ENCODE results near the gene ROBO4.

Gene ROBO4

GRCh38 chr11:124896071-124896750, 1.5 kb downstream of the ROBO4 start:
- peaks cover 44% of the 10 kb centered on the region for H3K4me1 ChIP-seq (ENCODE audit: control insufficient read depth, insufficient read depth, low read length, poor library complexity, severe bottlenecking)
- WGBS, 2 experiments (ENCODE audit: insufficient coverage in 2 of 2): 87 to 94% methylated on average over 7 to 9 of the region's 16 CpGs
- H3K4me3 ChIP-seq (ENCODE audit: extremely low read depth, insufficient read depth, low read length, poor library complexity, severe bottlenecking): no peak overlapping the region
- H3K27ac ChIP-seq (ENCODE audit: low read depth, low read length, severe bottlenecking): no peak overlapping the region
- H3K9me3 ChIP-seq (ENCODE audit: control insufficient read depth, low read length): no peaks in the 10 kb centered on the region
- H3K36me3 ChIP-seq (ENCODE audit: control insufficient read depth, insufficient read depth, low read length): no peaks in the 10 kb centered on the region

- H3K27ac ChIP-seq (ENCODE audit: low read depth, low read length, severe bottlenecking): no peak overlapping the region
- H3K9me3 ChIP-seq (ENCODE audit: control insufficient read depth, low read length): no peaks in the 10 kb centered on the region
- peaks cover 37% of the 10 kb centered on the region for H3K4me1 ChIP-seq (ENCODE audit: control insufficient read depth, insufficient read depth, low read length, poor library complexity, severe bottlenecking)
- no peak overlapping the region for H3K4me3 ChIP-seq (ENCODE audit: extremely low read depth, insufficient read depth, low read length, poor library complexity, severe bottlenecking)
- 92% methylated on average over 19 of the region's 20 CpGs for WGBS, 2 experiments (ENCODE audit: insufficient coverage in 2 of 2)
- H3K36me3 ChIP-seq (ENCODE audit: control insufficient read depth, insufficient read depth, low read length): no peaks in the 10 kb centered on the region
Measured at GRCh38 chr11:124895471-124895971, 2.1 kb downstream of the ROBO4 start.

- Histone ChIP-seq H3K4me3 (ENCODE audit: extremely low read depth, insufficient read depth, low read length, poor library complexity, severe bottlenecking) (no peak overlapping the region), H3K36me3 (ENCODE audit: control insufficient read depth, insufficient read depth, low read length) (no peaks in the 10 kb centered on the region), H3K9me3 (ENCODE audit: control insufficient read depth, low read length) (no peaks in the 10 kb centered on the region), H3K4me1 (ENCODE audit: control insufficient read depth, insufficient read depth, low read length, poor library complexity, severe bottlenecking) (peaks cover 30% of the 10 kb centered on the region), H3K27ac (ENCODE audit: low read depth, low read length, severe bottlenecking) (no peak overlapping the region)
- WGBS, 2 experiments (ENCODE audit: insufficient coverage in 2 of 2): 90 to 100% methylated on average over 3 of the region's 4 CpGs
Measured at GRCh38 chr11:124894606-124895430, 2.8 kb downstream of the ROBO4 start.

GRCh38 chr11:124893781-124894401, 3.8 kb downstream of the ROBO4 start:
- WGBS, 2 experiments (ENCODE audit: insufficient coverage in 2 of 2): 88 to 93% methylated on average over 11 to 14 of the region's 14 CpGs
- H3K4me3 ChIP-seq (ENCODE audit: extremely low read depth, insufficient read depth, low read length, poor library complexity, severe bottlenecking): no peak overlapping the region
- peaks cover 23% of the 10 kb centered on the region for H3K4me1 ChIP-seq (ENCODE audit: control insufficient read depth, insufficient read depth, low read length, poor library complexity, severe bottlenecking)

GRCh38 chr11:124892750-124893454, 4.8 kb downstream of the ROBO4 start:
- no peaks in the 10 kb centered on the region for H3K9me3 ChIP-seq (ENCODE audit: control insufficient read depth, low read length)
- H3K36me3 ChIP-seq (ENCODE audit: control insufficient read depth, insufficient read depth, low read length): no peaks in the 10 kb centered on the region
- no peak overlapping the region for H3K4me3 ChIP-seq (ENCODE audit: extremely low read depth, insufficient read depth, low read length, poor library complexity, severe bottlenecking)
- WGBS, 2 experiments (ENCODE audit: insufficient coverage in 2 of 2): 92 to 96% methylated on average over 9 of the region's 9 CpGs
- H3K4me1 ChIP-seq (ENCODE audit: control insufficient read depth, insufficient read depth, low read length, poor library complexity, severe bottlenecking): peaks cover 13% of the 10 kb centered on the region
- no peak overlapping the region for H3K27ac ChIP-seq (ENCODE audit: low read depth, low read length, severe bottlenecking)

More at GRCh38 chr11:124893781-124894401, 3.8 kb downstream of the ROBO4 start:
- H3K27ac ChIP-seq (ENCODE audit: low read depth, low read length, severe bottlenecking): no peak overlapping the region
- H3K36me3 ChIP-seq (ENCODE audit: control insufficient read depth, insufficient read depth, low read length): no peaks in the 10 kb centered on the region
- no peaks in the 10 kb centered on the region for H3K9me3 ChIP-seq (ENCODE audit: control insufficient read depth, low read length)

- Histone ChIP-seq H3K9me3 (ENCODE audit: control insufficient read depth, low read length) (no peaks in the 10 kb centered on the region), H3K36me3 (ENCODE audit: control insufficient read depth, insufficient read depth, low read length) (no peaks in the 10 kb centered on the region), H3K27ac (ENCODE audit: low read depth, low read length, severe bottlenecking) (no peak overlapping the region), H3K4me1 (ENCODE audit: control insufficient read depth, insufficient read depth, low read length, poor library complexity, severe bottlenecking) (peaks cover 6% of the 10 kb centered on the region), H3K4me3 (ENCODE audit: extremely low read depth, insufficient read depth, low read length, poor library complexity, severe bottlenecking) (no peak overlapping the region)
- 82 to 93% methylated on average over 2 of the region's 2 CpGs for WGBS, 2 experiments (ENCODE audit: insufficient coverage in 2 of 2)
Measured at GRCh38 chr11:124892146-124892545, 5.5 kb downstream of the ROBO4 start.

- WGBS, 2 experiments (ENCODE audit: insufficient coverage in 2 of 2): 67 to 86% methylated on average over 7 to 12 of the region's 12 CpGs
- Histone ChIP-seq H3K36me3 (ENCODE audit: control insufficient read depth, insufficient read depth, low read length) (no peaks in the 10 kb centered on the region), H3K27ac (ENCODE audit: low read depth, low read length, severe bottlenecking) (no peak overlapping the region), H3K9me3 (ENCODE audit: control insufficient read depth, low read length) (no peaks in the 10 kb centered on the region), H3K4me3 (ENCODE audit: extremely low read depth, insufficient read depth, low read length, poor library complexity, severe bottlenecking) (no peak overlapping the region), H3K4me1 (ENCODE audit: control insufficient read depth, insufficient read depth, low read length, poor library complexity, severe bottlenecking) (peaks cover 1% of the 10 kb centered on the region)
Measured at GRCh38 chr11:124891373-124891861, 6.2 kb downstream of the ROBO4 start.

GRCh38 chr11:124890683-124891372, 6.8 kb downstream of the ROBO4 start:
- no peaks in the 10 kb centered on the region for H3K9me3 ChIP-seq (ENCODE audit: control insufficient read depth, low read length)
- H3K4me3 ChIP-seq (ENCODE audit: extremely low read depth, insufficient read depth, low read length, poor library complexity, severe bottlenecking): no peak overlapping the region
- no peaks in the 10 kb centered on the region for H3K4me1 ChIP-seq (ENCODE audit: control insufficient read depth, insufficient read depth, low read length, poor library complexity, severe bottlenecking)
- H3K36me3 ChIP-seq (ENCODE audit: control insufficient read depth, insufficient read depth, low read length): no peaks in the 10 kb centered on the region
- 89 to 92% methylated on average over 5 to 7 of the region's 9 CpGs for WGBS, 2 experiments (ENCODE audit: insufficient coverage in 2 of 2)
- H3K27ac ChIP-seq (ENCODE audit: low read depth, low read length, severe bottlenecking): no peak overlapping the region

- no peaks in the 10 kb centered on the region for H3K4me1 ChIP-seq (ENCODE audit: control insufficient read depth, insufficient read depth, low read length, poor library complexity, severe bottlenecking)
- no CpG with 5 or more reads among the region's 2 CpGs for WGBS, 2 experiments (ENCODE audit: insufficient coverage in 2 of 2)
- H3K9me3 ChIP-seq (ENCODE audit: control insufficient read depth, low read length): no peaks in the 10 kb centered on the region
- no peak overlapping the region for H3K27ac ChIP-seq (ENCODE audit: low read depth, low read length, severe bottlenecking)
- H3K36me3 ChIP-seq (ENCODE audit: control insufficient read depth, insufficient read depth, low read length): no peaks in the 10 kb centered on the region
- H3K4me3 ChIP-seq (ENCODE audit: extremely low read depth, insufficient read depth, low read length, poor library complexity, severe bottlenecking): no peak overlapping the region
Measured at GRCh38 chr11:124890151-124890550, 7.5 kb downstream of the ROBO4 start.
